ENCODE measurements around the gene SLC30A1.
"Not testable (repeated sequence)": the region's sequence is repeated elsewhere in the genome, so short reads cannot be mapped to it uniquely, and the experiment has no call there.

The SLC30A1 gene

GRCh38 chr1:211587123-211587522 lies 8.2 kb upstream of the SLC30A1 start:
- in situ Hi-C loops (cut with MboI; ENCODE audit: low sequenced_read_pairs): no loop called here

- in situ Hi-C loops (cut with MboI; ENCODE audit: low sequenced_read_pairs): no loop called here
Observed at GRCh38 chr1:211586538-211586937, 7.6 kb upstream of the SLC30A1 start.

- in situ Hi-C loops (cut with MboI; ENCODE audit: low sequenced_read_pairs): no loop called here
Observed at GRCh38 chr1:211583011-211583992, 4.3 kb upstream of the SLC30A1 start.

- in situ Hi-C loops (cut with MboI; ENCODE audit: low sequenced_read_pairs): no loop called here
Observed at GRCh38 chr1:211581526-211581925, 2.6 kb upstream of the SLC30A1 start.

- in situ Hi-C loops (cut with MboI; ENCODE audit: low sequenced_read_pairs): no loop called here
Observed at GRCh38 chr1:211580303-211580687, 1.3 kb upstream of the SLC30A1 start.

- in situ Hi-C loops (cut with MboI; ENCODE audit: low sequenced_read_pairs): no loop called here
Observed at GRCh38 chr1:211579440-211580302, 710 bp upstream of the SLC30A1 start.

- in situ Hi-C loops (cut with MboI; ENCODE audit: low sequenced_read_pairs): no loop called here
Observed at GRCh38 chr1:211577819-211578639, 932 bp downstream of the SLC30A1 start.

- in situ Hi-C loops (cut with MboI; ENCODE audit: low sequenced_read_pairs): no loop called here
Observed at GRCh38 chr1:211577277-211577818, 1.6 kb downstream of the SLC30A1 start.

GRCh38 chr1:211576717-211577116 lies 2.2 kb downstream of the SLC30A1 start:
- in situ Hi-C loops (cut with MboI; ENCODE audit: low sequenced_read_pairs): no loop called here

- in situ Hi-C loops (cut with MboI; ENCODE audit: low sequenced_read_pairs): no loop called here
Observed at GRCh38 chr1:211574705-211575104, 4.3 kb downstream of the SLC30A1 start.

- in situ Hi-C loops (cut with MboI; ENCODE audit: low sequenced_read_pairs): no loop called here
Observed at GRCh38 chr1:211571998-211572397, 7.0 kb downstream of the SLC30A1 start.

- in situ Hi-C loops (cut with MboI; ENCODE audit: low sequenced_read_pairs): not testable (repeated sequence)
Observed at GRCh38 chr1:211570378-211570777, 8.6 kb downstream of the SLC30A1 start.

- in situ Hi-C loops (cut with MboI; ENCODE audit: low sequenced_read_pairs): no loop called here
Observed at GRCh38 chr1:211566431-211567025, 12.4 kb downstream of the SLC30A1 start.

GRCh38 chr1:211564084-211564483 lies 14.9 kb downstream of the SLC30A1 start:
- in situ Hi-C loops (cut with MboI; ENCODE audit: low sequenced_read_pairs): no loop called here

GRCh38 chr1:211559222-211560010 lies 19.5 kb downstream of the SLC30A1 start:
- in situ Hi-C loops (cut with MboI; ENCODE audit: low sequenced_read_pairs): no loop called here

- in situ Hi-C loops (cut with MboI; ENCODE audit: low sequenced_read_pairs): no loop called here
Observed at GRCh38 chr1:211557894-211558625, 20.9 kb downstream of the SLC30A1 start.

GRCh38 chr1:211553549-211553948 lies 25.4 kb downstream of the SLC30A1 start:
- in situ Hi-C loops (cut with MboI; ENCODE audit: low sequenced_read_pairs): no loop called here

- in situ Hi-C loops (cut with MboI; ENCODE audit: low sequenced_read_pairs): no loop called here
Observed at GRCh38 chr1:211551638-211552460, 27.1 kb downstream of the SLC30A1 start.
